Natural killer cell (primary cell): ENCODE results near the gene RTF2. TPM values are rescaled to one million over a fixed set of nuclear protein-coding genes. Genes with fewer than 3 reads are reported as not detected.

Experiments used
- ATAC-seq, 3 donors: fragments of 150-1000 bp in 2 of 3; fragments of 200-7000 bp in 1 of 3; cut with Tn5 transposase; 1 replicate in 1 of 3; 2 replicates in 2 of 3; pipeline ENCODE4 v1.10.0; 2021; ENCODE audit warnings: mild to moderate bottlenecking in 2 of 3, moderate library complexity in 2 of 3
- DNase-seq, 2 donors: peaks; one replicate each; pipeline versions ENCODE4 v3.0.0 to v3.0.0-alpha.2; 2013 to 2021; ENCODE audit warnings: mixed read lengths in 1 of 2
- H3K27ac ChIP-seq: one replicate; pipeline ENCODE4 v1.5.1; 2013; ENCODE audit warnings: mild to moderate bottlenecking, low read length
- H3K27me3 ChIP-seq: one replicate; pipeline ENCODE4 v1.6.1; 2013; ENCODE audit warnings: low read length; ENCODE audit not compliant: control insufficient read depth, insufficient read depth
- H3K36me3 ChIP-seq: one replicate; pipeline ENCODE4 v1.6.1; 2013; ENCODE audit warnings: low read length; ENCODE audit not compliant: control insufficient read depth, insufficient read depth
- H3K4me1 ChIP-seq: one replicate; pipeline ENCODE4 v1.6.1; 2013; ENCODE audit warnings: low read length; ENCODE audit not compliant: control insufficient read depth, insufficient read depth
- H3K4me3 ChIP-seq: one replicate; pipeline ENCODE4 v1.5.1; 2013; ENCODE audit warnings: low read length
- H3K9me3 ChIP-seq: one replicate; pipeline ENCODE4 v1.6.1; 2013; ENCODE audit warnings: low read length; ENCODE audit not compliant: control insufficient read depth, insufficient read depth
- H3K27ac Mint-ChIP-seq, 2 donors: one replicate each; pipeline ENCODE4 v1.8.0; 2022; ENCODE audit warnings: mild to moderate bottlenecking in 2 of 2, mixed read lengths in 2 of 2, moderate library complexity in 1 of 2
- H3K27me3 Mint-ChIP-seq, 2 donors: one replicate each; pipeline ENCODE4 v1.8.0; 2022; ENCODE audit warnings: low read depth in 2 of 2, mixed read lengths in 2 of 2
- H3K36me3 Mint-ChIP-seq: one replicate; pipeline ENCODE4 v1.8.0; 2022; ENCODE audit warnings: mixed read lengths
- H3K4me1 Mint-ChIP-seq, 2 donors: one replicate each; pipeline ENCODE4 v1.8.0; 2022; ENCODE audit warnings: mixed read lengths in 2 of 2
- H3K4me3 Mint-ChIP-seq: one replicate; pipeline ENCODE4 v1.8.0; 2022; ENCODE audit warnings: mild to moderate bottlenecking, moderate library complexity, mixed read lengths
- H3K9me3 Mint-ChIP-seq, 2 donors: one replicate each; pipeline ENCODE4 v1.8.0; 2022; ENCODE audit warnings: mixed read lengths in 2 of 2
- WGBS: methylation state at CpG from one replicate; pipeline ENCODE4 v1.1.7; 2013; ENCODE audit warnings: missing lambda C conversion rate; ENCODE audit not compliant: insufficient coverage; 5-methylcytosine and 5-hydroxymethylcytosine counted together
- intact Hi-C: fragments of 100-400 bp; cut with micrococcal nuclease; formaldehyde crosslinking; loops from one replicate; pipeline ENCODE4 v1.14.2; 2022
- total RNA-seq, 4 donors: library from RNA; stranded (reverse); fragments of 120-200 nt in 1 of 4; gene quantifications; one replicate each; pipeline versions ENCODE4 v1.2.3 to v1.2.4, GENCODE V29; 2013 to 2022
- TF ChIP-seq, protein P1 (sequence below): fragments of 200-600 bp; IDR thresholded peaks from one replicate; pipeline ENCODE4 v1.8.0; 2022; ENCODE audit warnings: antibody characterized with exemption

RTF2 gene
- total RNA-seq, 3 donors from 2014 or later (not counting 1 experiment from before 2014, with no cell fraction given): 81.5 to 89.1 (median 83.4) TPM

- H3K27me3 Mint-ChIP-seq: no peaks in the 10 kb centered on the region
- H3K4me1 Mint-ChIP-seq: no peaks in the 10 kb centered on the region
- 88% methylated on average over 7 of the region's 9 CpGs for WGBS
- Histone ChIP-seq H3K27ac (no peak overlapping the region), H3K36me3 (no peaks in the 10 kb centered on the region), H3K9me3 (no peaks in the 10 kb centered on the region), H3K4me3 (no peak overlapping the region), H3K4me1 (no peaks in the 10 kb centered on the region), H3K27me3 (no peaks in the 10 kb centered on the region)
- no peak for ATAC-seq
- intact Hi-C loops: no loop called here
- DNase-seq: no peak
- H3K4me3 Mint-ChIP-seq: no peak overlapping the region
- TF ChIP-seq, protein P1, sequence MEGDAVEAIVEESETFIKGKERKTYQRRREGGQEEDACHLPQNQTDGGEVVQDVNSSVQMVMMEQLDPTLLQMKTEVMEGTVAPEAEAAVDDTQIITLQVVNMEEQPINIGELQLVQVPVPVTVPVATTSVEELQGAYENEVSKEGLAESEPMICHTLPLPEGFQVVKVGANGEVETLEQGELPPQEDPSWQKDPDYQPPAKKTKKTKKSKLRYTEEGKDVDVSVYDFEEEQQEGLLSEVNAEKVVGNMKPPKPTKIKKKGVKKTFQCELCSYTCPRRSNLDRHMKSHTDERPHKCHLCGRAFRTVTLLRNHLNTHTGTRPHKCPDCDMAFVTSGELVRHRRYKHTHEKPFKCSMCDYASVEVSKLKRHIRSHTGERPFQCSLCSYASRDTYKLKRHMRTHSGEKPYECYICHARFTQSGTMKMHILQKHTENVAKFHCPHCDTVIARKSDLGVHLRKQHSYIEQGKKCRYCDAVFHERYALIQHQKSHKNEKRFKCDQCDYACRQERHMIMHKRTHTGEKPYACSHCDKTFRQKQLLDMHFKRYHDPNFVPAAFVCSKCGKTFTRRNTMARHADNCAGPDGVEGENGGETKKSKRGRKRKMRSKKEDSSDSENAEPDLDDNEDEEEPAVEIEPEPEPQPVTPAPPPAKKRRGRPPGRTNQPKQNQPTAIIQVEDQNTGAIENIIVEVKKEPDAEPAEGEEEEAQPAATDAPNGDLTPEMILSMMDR: no peak
- no peaks in the 10 kb centered on the region for H3K9me3 Mint-ChIP-seq
- H3K36me3 Mint-ChIP-seq: no peaks in the 10 kb centered on the region
- no peak overlapping the region for H3K27ac Mint-ChIP-seq
These were observed 74.1 kb downstream of the RTF2 start for GRCh38 chr20:56542489-56543030.

DNA sequence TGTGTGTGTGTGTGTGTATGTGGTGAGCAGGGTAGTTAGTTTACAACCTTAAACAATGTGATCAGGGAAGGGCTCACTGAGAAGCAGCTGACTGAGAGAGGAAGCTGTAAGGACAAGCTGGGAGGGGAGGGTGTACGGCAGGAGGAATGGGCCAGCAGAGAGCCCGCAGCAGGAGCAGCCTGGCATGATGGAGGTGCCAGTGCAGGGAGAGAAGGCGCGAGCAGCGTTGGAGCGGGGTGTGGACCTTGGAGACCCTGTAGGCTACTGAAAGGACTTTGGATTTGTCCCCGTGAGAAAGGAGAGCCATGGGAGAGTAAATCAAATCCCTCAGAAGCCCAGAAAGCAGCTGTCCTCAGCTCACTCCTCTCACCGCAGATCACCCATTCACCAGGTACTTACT lies 83.1 kb downstream of the RTF2 start:
- no peaks in the 10 kb centered on the region for H3K9me3 Mint-ChIP-seq
- no peak overlapping the region for H3K4me3 Mint-ChIP-seq
- H3K27me3 Mint-ChIP-seq: no peaks in the 10 kb centered on the region
- no peak overlapping the region for H3K27ac ChIP-seq
- H3K4me1 ChIP-seq: no peaks in the 10 kb centered on the region
- DNase-seq: no peak
- intact Hi-C loops: loop anchor here (2.0 to 10.0 kb wide), 2 partner anchors 795 to 1043 kb away; no protein-coding TSS in a partner anchor
- 93% methylated on average over 8 of the region's 8 CpGs for WGBS
- no peaks in the 10 kb centered on the region for H3K27me3 ChIP-seq
- no peaks in the 10 kb centered on the region for H3K36me3 Mint-ChIP-seq
- no peak overlapping the region for H3K27ac Mint-ChIP-seq
- H3K4me3 ChIP-seq: no peak overlapping the region
- no peak for ATAC-seq
- TF ChIP-seq, protein P1: no peak
- no peaks in the 10 kb centered on the region for H3K4me1 Mint-ChIP-seq
- no peaks in the 10 kb centered on the region for H3K36me3 ChIP-seq
- no peaks in the 10 kb centered on the region for H3K9me3 ChIP-seq

GRCh38 chr20:56552911-56553629 lies 84.6 kb downstream of the RTF2 start:
- Mint-ChIP-seq H3K36me3 (no peaks in the 10 kb centered on the region), H3K9me3 (no peaks in the 10 kb centered on the region), H3K27ac (no peak overlapping the region), H3K4me1 (no peaks in the 10 kb centered on the region), H3K27me3 (no peaks in the 10 kb centered on the region), H3K4me3 (no peak overlapping the region)
- intact Hi-C loops: loop anchor here (10.0 kb wide), 1 partner anchor 1042 kb away; no protein-coding TSS in a partner anchor
- Histone ChIP-seq H3K36me3 (no peaks in the 10 kb centered on the region), H3K27ac (no peak overlapping the region), H3K27me3 (no peaks in the 10 kb centered on the region), H3K4me3 (no peak overlapping the region), H3K4me1 (no peaks in the 10 kb centered on the region), H3K9me3 (no peaks in the 10 kb centered on the region)
- DNase-seq: no peak
- ATAC-seq: no peak
- 81% methylated on average over 7 of the region's 8 CpGs for WGBS
- TF ChIP-seq, protein P1: no peak
